ENCODE measurements around the gene RGMA. TPM values are rescaled to one million over a fixed set of nuclear protein-coding genes. Genes with fewer than 3 reads are reported as not detected.

Gene RGMA
- total RNA-seq, 1 experiment from 2014 or later: 41.4 TPM

GRCh38 chr15:93089727-93090305 lies 805 bp upstream of the RGMA start:
- Mint-ChIP-seq H3K27me3 (ENCODE audit: low read depth) (peaks cover 28% of the 10 kb centered on the region), H3K27ac (no peak overlapping the region), H3K36me3 (ENCODE audit: insufficient read depth in 1 of 3, low read depth in 3 of 3) (peaks cover 0 to under 1% (median 0%) of the 10 kb centered on the region in 3 experiments; a peak in 1 of 7 replicates), H3K9me3 (no peaks in the 10 kb centered on the region), H3K4me1 (peaks cover 27 to 33% of the 10 kb centered on the region in 2 experiments), H3K4me3 (peak overlapping the region; percentile 80 to 94)
- Histone ChIP-seq H3T11ph (ENCODE audit: low read length) (no peak overlapping the region), H3K56ac (ENCODE audit: insufficient read length, low read depth, low read length) (no peak overlapping the region), H3K27me3 (ENCODE audit: insufficient read depth, low read length) (peaks cover 34% of the 10 kb centered on the region), H4K8ac (replicated peaks; ENCODE audit: insufficient read length, low read depth, low read length) (no peak overlapping the region), H3K27ac (ENCODE audit: insufficient read length, low read depth, low read length) (no peak overlapping the region), H3K14ac (ENCODE audit: insufficient read depth, low read length) (no peak overlapping the region), H4K91ac (ENCODE audit: insufficient read length, low read depth, low read length) (no peak overlapping the region), H2BK5ac (ENCODE audit: insufficient read length, low read length) (no peak overlapping the region), H3K4ac (ENCODE audit: low read depth, low read length) (no peak overlapping the region), H3K23me2 (ENCODE audit: insufficient read length, low read depth, low read length, poor library complexity, severe bottlenecking) (peaks cover 13% of the 10 kb centered on the region), H3K9ac (ENCODE audit: extremely low read depth, insufficient read length, low read length) (no peak overlapping the region), H3K4me1 (ENCODE audit: insufficient read depth, low read length) (peaks cover 3% of the 10 kb centered on the region; the same call in 1 of the 2 replicates), H2BK15ac (ENCODE audit: low read depth, low read length) (no peak overlapping the region), H3K79me2 (ENCODE audit: insufficient read depth, low read length) (no peaks in the 10 kb centered on the region), H4K20me1 (ENCODE audit: control insufficient read depth, insufficient read depth, insufficient read length) (no peaks in the 10 kb centered on the region), H2AK5ac (ENCODE audit: insufficient read length, low read length) (no peak overlapping the region), H2BK12ac (ENCODE audit: insufficient read length, low read depth, low read length) (no peak overlapping the region), H3K79me1 (ENCODE audit: insufficient read depth, low read depth, low read length, poor library complexity, severe bottlenecking) (peaks cover 3% of the 10 kb centered on the region), H3K18ac (ENCODE audit: insufficient read length, low read depth, low read length) (no peak overlapping the region), H3K4me2 (ENCODE audit: insufficient read depth, insufficient read length, low read length) (peak overlapping the region; percentile 82), H4K5ac (ENCODE audit: insufficient read length, low read depth, low read length) (no peak overlapping the region), H3K23ac (ENCODE audit: insufficient read length, low read depth, low read length) (no peak overlapping the region), H2BK120ac (ENCODE audit: low read depth, low read length, poor library complexity, severe bottlenecking) (no peak overlapping the region), H2BK20ac (ENCODE audit: low read depth, low read length, poor library complexity, severe bottlenecking) (no peak overlapping the region), H2AFZ (ENCODE audit: low read length) (no peak overlapping the region), H3K9me3 (ENCODE audit: control insufficient read depth, low read depth, low read length) (no peaks in the 10 kb centered on the region)
- no CpG with 5 or more reads among the region's 29 CpGs for WGBS (ENCODE audit: extremely low coverage, insufficient read length, low lambda C conversion rate)
- DNase-seq: no peak
- TF ChIP-seq CTCF (conservative IDR thresholded peaks at IDR 0.05): no peak

All from H9 (cell line).